Panc1 (cell line): Measurements from ENCODE around the gene NPIPA7. TPM values are rescaled to one million over a fixed set of nuclear protein-coding genes. Genes with fewer than 3 reads are reported as not detected.
"Not testable (repeated sequence)": the region's sequence is repeated elsewhere in the genome, so short reads cannot be mapped to it uniquely, and the experiment has no call there.

Experiments used
- ATAC-seq: fragments of 200-7000 bp; cut with Tn5 transposase; 2 replicates; pipeline ENCODE4 v1.9.1; 2020; ENCODE audit warnings: mild to moderate bottlenecking, moderate library complexity
- BruUV-seq: library from RNA; stranded (reverse); fragments of 400-500 nt; replicated peaks from 2 replicates; lab custom pipeline; 2021; lab: Mats Ljungman, UMichigan
- CTCF ChIA-PET: fragments of 300-600 bp; sonication (Branson Sonifier 250); formaldehyde crosslinking; loops from one replicate; lab custom pipeline; 2022; ENCODE audit warnings: antibody characterized with exemption; lab: Charles Lee
- POLR2A ChIA-PET: fragments of 300-600 bp; sonication (Branson Sonifier 250); formaldehyde crosslinking; loops from one replicate; lab custom pipeline; 2022; ENCODE audit warnings: antibody characterized with exemption; lab: Charles Lee
- DNase-seq: peaks from one replicate; pipeline ENCODE4 v3.0.0-alpha.2; 2010; ENCODE audit warnings: low read depth, low spot score
- H3K27ac ChIP-seq: 2 replicates; pipeline ENCODE4 v1.5.1; 2011; ENCODE audit warnings: mild to moderate bottlenecking, low read length, inconsistent platforms
- H3K27me3 ChIP-seq: fragments of 200-500 bp; sonication (Bioruptor generic); 2 replicates; pipeline ENCODE4 v1.6.0; 2014; ENCODE audit warnings: low read length, inconsistent platforms; ENCODE audit not compliant: control insufficient read depth, insufficient read depth
- H3K36me3 ChIP-seq: fragments of 200-500 bp; sonication (Bioruptor generic); 2 replicates; pipeline ENCODE4 v1.5.1; 2014; ENCODE audit warnings: inconsistent platforms, mild to moderate bottlenecking, low read length, moderate library complexity; ENCODE audit not compliant: control insufficient read depth, insufficient read depth
- H3K4me1 ChIP-seq: 2 replicates; pipeline ENCODE4 v1.5.1; 2011; ENCODE audit warnings: inconsistent platforms, mild to moderate bottlenecking, low read length, moderate library complexity; ENCODE audit not compliant: control insufficient read depth, insufficient read depth
- H3K4me3 ChIP-seq, 2 experiments: 2 replicates each; pipeline ENCODE4 v1.5.1; 2011 to 2012; ENCODE audit warnings: low read depth in 2 of 2, low read length in 2 of 2, mild to moderate bottlenecking in 2 of 2, inconsistent platforms in 1 of 2, moderate library complexity in 1 of 2
- H3K9me3 ChIP-seq: fragments of 200-500 bp; sonication (Bioruptor generic); 2 replicates; pipeline ENCODE4 v1.5.1; 2014; ENCODE audit warnings: low read depth, mild to moderate bottlenecking, inconsistent platforms, low read length, moderate library complexity; ENCODE audit not compliant: control insufficient read depth, insufficient read depth
- in situ Hi-C: cut with HindIII; loops from 2 replicates; pipeline ENCODE4 v1.10.0; 2016; ENCODE audit warnings: low sequenced_read_pairs, low pct_unique_long_range_greater_than_20kb
- intact Hi-C: fragments of 100-400 bp; cut with micrococcal nuclease; formaldehyde crosslinking; loops from one replicate; pipeline ENCODE4 v1.10.0; 2022; ENCODE audit not compliant: unreplicated experiment
- total RNA-seq: library from RNA; stranded (reverse); gene quantifications from one replicate; pipeline ENCODE4 v1.2.1, GENCODE V29; 2021; ENCODE audit not compliant: unreplicated experiment

The NPIPA7 gene
- total RNA-seq, 1 experiment from 2014 or later, result 5.6 TPM

DNA sequence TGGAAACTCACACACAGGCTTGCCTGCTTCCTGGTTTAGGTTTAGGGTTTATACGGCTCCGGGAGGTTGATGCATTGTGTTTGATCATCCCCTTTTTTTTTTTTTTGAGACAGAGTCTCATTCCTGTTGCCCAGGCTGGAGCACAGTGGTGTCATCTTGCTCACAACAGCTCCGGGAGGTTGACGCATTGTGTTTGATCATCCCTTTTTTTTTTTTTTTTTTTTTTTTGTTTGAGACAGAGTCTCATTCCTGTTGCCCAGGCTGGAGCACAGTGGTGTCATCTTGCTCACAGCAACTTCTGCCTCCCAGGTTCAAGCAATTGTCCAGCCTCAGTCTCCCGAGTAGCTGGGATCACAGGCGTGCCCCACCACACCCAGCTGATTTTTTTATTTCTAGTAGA, 20.7 kb downstream of the NPIPA7 start:
- H3K36me3 ChIP-seq, DNase-seq, ATAC-seq, POLR2A ChIA-PET, intact Hi-C loops, in situ Hi-C loops, H3K4me1 ChIP-seq, CTCF ChIA-PET, H3K4me3 ChIP-seq, BruUV-seq, H3K9me3 ChIP-seq, H3K27ac ChIP-seq, H3K27me3 ChIP-seq: not testable (repeated sequence)

DNA sequence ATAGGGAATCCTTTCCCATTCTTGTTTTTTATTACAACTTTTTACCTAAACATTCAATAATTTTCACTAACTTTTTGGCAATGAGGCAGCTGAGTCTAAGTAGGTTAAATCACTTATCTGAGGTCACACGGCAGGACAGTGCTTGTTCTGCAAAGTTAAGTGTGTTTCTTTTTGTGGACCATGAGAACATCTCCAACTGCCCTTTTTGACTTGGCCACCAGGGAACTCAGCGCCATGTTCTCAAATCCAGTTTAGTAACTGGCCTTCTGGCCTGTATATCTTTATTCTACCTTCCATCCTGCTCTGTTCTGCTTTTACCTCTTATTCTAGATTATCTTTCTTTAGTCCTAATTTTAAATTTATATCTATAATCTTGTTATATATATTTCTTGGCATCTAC, 23.4 kb downstream of the NPIPA7 start:
- H3K9me3 ChIP-seq, CTCF ChIA-PET, H3K36me3 ChIP-seq, in situ Hi-C loops, H3K27me3 ChIP-seq, BruUV-seq, H3K27ac ChIP-seq, H3K4me1 ChIP-seq, intact Hi-C loops, DNase-seq, ATAC-seq, POLR2A ChIA-PET, H3K4me3 ChIP-seq: not testable (repeated sequence)

DNA sequence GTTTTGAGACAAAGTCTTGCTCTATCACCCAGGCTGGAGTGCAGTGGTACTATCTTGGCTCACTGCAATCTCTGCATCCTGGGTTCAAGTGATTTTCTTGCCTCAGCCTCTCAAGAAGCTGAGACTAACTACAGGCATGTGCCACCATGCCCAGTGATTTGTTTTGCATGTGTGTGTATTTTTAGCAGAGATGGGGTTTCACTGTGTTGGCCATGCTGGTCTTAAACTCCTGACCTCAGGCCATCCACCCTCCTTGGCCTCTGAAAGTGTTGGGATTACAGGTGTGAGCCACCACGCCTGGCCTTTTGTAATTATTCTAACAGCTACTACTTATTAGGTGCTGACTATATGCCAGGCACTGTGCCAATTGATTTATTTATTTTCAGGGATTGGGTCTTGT, 25.3 kb downstream of the NPIPA7 start:
- H3K27ac ChIP-seq, H3K27me3 ChIP-seq, CTCF ChIA-PET, H3K36me3 ChIP-seq, in situ Hi-C loops, intact Hi-C loops, POLR2A ChIA-PET, H3K4me3 ChIP-seq, BruUV-seq, H3K9me3 ChIP-seq, DNase-seq, H3K4me1 ChIP-seq, ATAC-seq: not testable (repeated sequence)

DNA sequence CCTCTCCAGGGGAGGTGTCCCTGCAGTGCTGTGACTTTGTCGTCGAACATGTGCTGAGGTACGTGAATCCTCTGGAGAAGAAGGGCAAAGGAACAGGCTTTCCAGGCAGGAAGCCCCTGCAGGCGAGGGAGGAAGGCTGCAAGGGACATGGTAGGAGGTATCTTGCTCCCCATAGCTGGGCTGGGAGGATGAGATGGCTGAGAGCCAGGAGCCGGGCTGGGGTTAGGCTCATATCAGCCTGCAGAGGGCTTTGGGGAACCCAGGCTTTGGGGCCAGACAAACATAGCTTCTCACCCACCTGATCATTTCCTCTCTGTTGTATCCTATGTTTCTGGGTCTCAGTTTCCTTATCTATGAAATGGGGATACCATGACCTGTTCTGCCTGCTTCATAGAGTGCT, 26.5 kb downstream of the NPIPA7 start:
- H3K27ac ChIP-seq, CTCF ChIA-PET, POLR2A ChIA-PET, H3K36me3 ChIP-seq, DNase-seq, BruUV-seq, in situ Hi-C loops, H3K4me1 ChIP-seq, H3K4me3 ChIP-seq, H3K27me3 ChIP-seq, intact Hi-C loops, H3K9me3 ChIP-seq: not testable (repeated sequence)
- peak; percentile 40; the same call in 1 of the 2 replicates for ATAC-seq

DNA sequence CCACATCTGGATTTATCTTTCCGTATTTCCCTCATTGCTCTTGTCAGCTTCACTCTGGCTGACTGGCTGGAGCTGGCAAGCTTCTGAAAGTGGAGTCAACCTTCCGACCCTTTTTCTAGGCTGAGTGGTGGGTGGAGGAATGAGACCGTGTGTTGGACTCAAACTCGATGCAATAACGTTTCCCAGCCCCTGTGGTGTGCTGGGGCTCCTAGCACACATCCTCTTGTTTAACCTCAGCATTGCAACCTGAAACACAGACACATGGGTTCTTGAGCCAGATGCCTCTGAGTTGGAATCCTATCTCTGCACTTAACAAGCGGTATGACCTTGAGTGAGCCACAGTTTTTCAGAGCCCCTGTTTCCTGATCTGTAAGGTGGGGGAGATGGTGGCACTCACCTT, 29.5 kb downstream of the NPIPA7 start:
- H3K36me3 ChIP-seq, ATAC-seq, H3K9me3 ChIP-seq, H3K4me1 ChIP-seq, in situ Hi-C loops, intact Hi-C loops, CTCF ChIA-PET, POLR2A ChIA-PET, H3K27me3 ChIP-seq, DNase-seq, BruUV-seq, H3K4me3 ChIP-seq, H3K27ac ChIP-seq: not testable (repeated sequence)

DNA sequence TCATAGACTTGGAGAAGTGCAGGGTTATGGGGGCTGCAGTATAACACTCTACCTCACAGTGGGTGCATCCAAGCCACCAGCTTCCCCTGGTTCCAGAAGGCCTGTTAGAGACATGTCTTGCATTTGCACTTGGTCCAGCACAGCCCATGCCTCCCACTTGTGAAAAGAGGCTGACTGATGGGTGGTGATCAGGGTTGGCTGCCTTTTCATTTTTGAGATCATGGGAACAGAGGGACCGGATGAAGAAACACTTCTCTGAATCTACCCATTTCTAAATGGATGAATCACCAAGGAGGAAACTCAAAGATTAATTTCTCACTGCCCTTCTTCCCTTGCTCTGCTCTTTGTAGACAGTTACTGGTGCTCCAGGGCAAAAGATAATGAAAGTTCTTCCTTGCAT, 34.8 kb downstream of the NPIPA7 start:
- CTCF ChIA-PET, ATAC-seq: not testable (repeated sequence)

DNA sequence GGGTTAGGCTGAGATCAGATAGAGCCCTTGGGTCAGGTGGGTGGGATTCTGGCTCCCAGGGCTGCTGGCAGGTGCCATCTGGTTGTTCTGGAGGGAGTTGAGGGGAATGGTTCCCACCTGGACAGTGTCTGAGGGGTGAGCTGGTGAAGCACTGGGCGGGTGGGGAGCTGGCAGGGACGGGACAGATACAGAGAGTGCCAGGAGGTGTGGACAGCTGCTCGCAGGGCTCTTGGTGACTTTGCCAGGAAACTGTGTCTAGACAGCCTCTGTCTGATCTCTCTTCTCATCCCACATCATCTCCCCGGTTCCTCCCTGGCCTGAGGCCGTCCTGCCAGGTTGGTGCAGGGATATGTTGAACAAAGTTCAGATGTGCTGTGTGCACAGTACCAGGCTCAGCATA, 38.1 kb downstream of the NPIPA7 start:
- H3K9me3 ChIP-seq, BruUV-seq, intact Hi-C loops, DNase-seq, H3K27ac ChIP-seq, POLR2A ChIA-PET, H3K36me3 ChIP-seq, CTCF ChIA-PET, in situ Hi-C loops, H3K4me3 ChIP-seq, H3K4me1 ChIP-seq, H3K27me3 ChIP-seq: not testable (repeated sequence)
- peak; percentile 50 for ATAC-seq

More for the DNA sequence above, 34.8 kb downstream of the NPIPA7 start:
- H3K4me3 ChIP-seq, H3K9me3 ChIP-seq, DNase-seq, H3K27ac ChIP-seq, BruUV-seq, intact Hi-C loops, H3K4me1 ChIP-seq, H3K36me3 ChIP-seq, H3K27me3 ChIP-seq, POLR2A ChIA-PET, in situ Hi-C loops: not testable (repeated sequence)
